ENCODE data around the gene OTOL1. TPM values are rescaled to one million over a fixed set of nuclear protein-coding genes. Genes with fewer than 3 reads are reported as not detected.

OTOL1 gene
- total RNA-seq, 1 experiment from 2014 or later: not detected

- intact Hi-C loops (cut with micrococcal nuclease; ENCODE audit: unreplicated experiment): no loop called here
- no peaks in the 10 kb centered on the region for H3K36me3 Mint-ChIP-seq (ENCODE audit: insufficient read depth, unreplicated experiment)
- no peak overlapping the region for H3K4me3 Mint-ChIP-seq (ENCODE audit: low read depth, unreplicated experiment)
- CTCF ChIA-PET: no interaction called here
- DNase-seq: no peak
- H3K27me3 Mint-ChIP-seq (ENCODE audit: unreplicated experiment): peaks cover 10% of the 10 kb centered on the region
- TF ChIP-seq CTCF (IDR thresholded peaks at IDR 0.05; ENCODE audit: unreplicated experiment): no peak
- H3K27ac Mint-ChIP-seq (ENCODE audit: unreplicated experiment): no peak overlapping the region
- no TSS peak for BruUV-seq (replicated peaks)
- no peaks in the 10 kb centered on the region for H3K4me1 Mint-ChIP-seq (ENCODE audit: low read depth, unreplicated experiment)
- H3K9me3 Mint-ChIP-seq (ENCODE audit: low read depth, unreplicated experiment): no peaks in the 10 kb centered on the region
These were observed 14.1 kb downstream of the OTOL1 start for GRCh38 chr3:161510510-161511260.

GRCh38 chr3:161523916-161524315 lies 27.3 kb downstream of the OTOL1 start:
- no peaks in the 10 kb centered on the region for H3K36me3 Mint-ChIP-seq (ENCODE audit: insufficient read depth, unreplicated experiment)
- H3K4me1 Mint-ChIP-seq (ENCODE audit: low read depth, unreplicated experiment): no peaks in the 10 kb centered on the region
- BruUV-seq (replicated peaks): no TSS peak
- CTCF ChIA-PET: interaction anchor here (1.4 kb wide), 1 partner anchor 12 kb away, joined by 3 read pairs; no protein-coding TSS in a partner anchor
- DNase-seq: no peak
- TF ChIP-seq CTCF (IDR thresholded peaks at IDR 0.05; ENCODE audit: unreplicated experiment): no peak
- H3K27me3 Mint-ChIP-seq (ENCODE audit: unreplicated experiment): no peaks in the 10 kb centered on the region
- intact Hi-C loops (cut with micrococcal nuclease; ENCODE audit: unreplicated experiment): no loop called here
- no peaks in the 10 kb centered on the region for H3K9me3 Mint-ChIP-seq (ENCODE audit: low read depth, unreplicated experiment)
- H3K4me3 Mint-ChIP-seq (ENCODE audit: low read depth, unreplicated experiment): no peak overlapping the region
- no peak overlapping the region for H3K27ac Mint-ChIP-seq (ENCODE audit: unreplicated experiment)

- H3K9me3 Mint-ChIP-seq (ENCODE audit: low read depth, unreplicated experiment): no peaks in the 10 kb centered on the region
- no peaks in the 10 kb centered on the region for H3K27me3 Mint-ChIP-seq (ENCODE audit: unreplicated experiment)
- TF ChIP-seq CTCF (IDR thresholded peaks at IDR 0.05; ENCODE audit: unreplicated experiment): no peak
- no peak overlapping the region for H3K4me3 Mint-ChIP-seq (ENCODE audit: low read depth, unreplicated experiment)
- no peaks in the 10 kb centered on the region for H3K4me1 Mint-ChIP-seq (ENCODE audit: low read depth, unreplicated experiment)
- H3K36me3 Mint-ChIP-seq (ENCODE audit: insufficient read depth, unreplicated experiment): no peaks in the 10 kb centered on the region
- CTCF ChIA-PET: no interaction called here
- no peak for DNase-seq
- H3K27ac Mint-ChIP-seq (ENCODE audit: unreplicated experiment): no peak overlapping the region
- intact Hi-C loops (cut with micrococcal nuclease; ENCODE audit: unreplicated experiment): no loop called here
- BruUV-seq (replicated peaks): no TSS peak
These were observed 35.3 kb downstream of the OTOL1 start for GRCh38 chr3:161531930-161532329.

GRCh38 chr3:161540594-161540993 lies 44.0 kb downstream of the OTOL1 start:
- no peaks in the 10 kb centered on the region for H3K36me3 Mint-ChIP-seq (ENCODE audit: insufficient read depth, unreplicated experiment)
- H3K4me3 Mint-ChIP-seq (ENCODE audit: low read depth, unreplicated experiment): no peak overlapping the region
- no peaks in the 10 kb centered on the region for H3K4me1 Mint-ChIP-seq (ENCODE audit: low read depth, unreplicated experiment)
- BruUV-seq (replicated peaks): no TSS peak
- no peak for TF ChIP-seq CTCF (IDR thresholded peaks at IDR 0.05; ENCODE audit: unreplicated experiment)
- DNase-seq: no peak
- H3K27ac Mint-ChIP-seq (ENCODE audit: unreplicated experiment): no peak overlapping the region
- H3K27me3 Mint-ChIP-seq (ENCODE audit: unreplicated experiment): no peaks in the 10 kb centered on the region
- no peaks in the 10 kb centered on the region for H3K9me3 Mint-ChIP-seq (ENCODE audit: low read depth, unreplicated experiment)
- intact Hi-C loops (cut with micrococcal nuclease; ENCODE audit: unreplicated experiment): no loop called here
- CTCF ChIA-PET: no interaction called here

Data from Calu3 (cell line).